AML-193 (cell line): ENCODE results near the gene CTSH.

ENCODE experiments used
- DNase-seq, 2 experiments: peaks; one replicate each; lab custom pipeline; 2025; lab: John Stamatoyannopoulos, UW

CTSH gene

GRCh38 chr15:78944669-78945407 lies at the start of gene CTSH:
Gene CTSH (minus strand): TSS chr15:78945046. CDS start chr15:78944981, 65 bp downstream.
- DNase-seq: no peak

GRCh38 chr15:78993931-78994530 lies 49.2 kb upstream of the CTSH start:
- DNase-seq: no peak

- DNase-seq: no peak
These were observed 48.5 kb upstream of the CTSH start for GRCh38 chr15:78993257-78993930.

- DNase-seq: no peak
These were observed 47.8 kb upstream of the CTSH start for GRCh38 chr15:78992416-78993256.

GRCh38 chr15:78991879-78992278 lies 47.0 kb upstream of the CTSH start:
- DNase-seq: no peak

GRCh38 chr15:78991476-78991875 lies 46.6 kb upstream of the CTSH start:
- no peak for DNase-seq

- DNase-seq: no peak
These were observed 45.4 kb upstream of the CTSH start for GRCh38 chr15:78990278-78990677.

- no peak for DNase-seq
These were observed 44.9 kb upstream of the CTSH start for GRCh38 chr15:78989701-78990240.

GRCh38 chr15:78988361-78988911 lies 43.6 kb upstream of the CTSH start:
- peak; percentile 29 to 47 for DNase-seq

GRCh38 chr15:78987556-78988360 lies 42.9 kb upstream of the CTSH start:
- DNase-seq: no peak

- no peak for DNase-seq
These were observed 41.1 kb upstream of the CTSH start for GRCh38 chr15:78985859-78986475.

GRCh38 chr15:78984041-78984440 lies 39.2 kb upstream of the CTSH start:
- no peak for DNase-seq

- DNase-seq: no peak
These were observed 38.5 kb upstream of the CTSH start for GRCh38 chr15:78983146-78983918.

GRCh38 chr15:78982736-78983135 lies 37.9 kb upstream of the CTSH start:
- DNase-seq: no peak

GRCh38 chr15:78981532-78982313 lies 36.9 kb upstream of the CTSH start:
- no peak for DNase-seq

GRCh38 chr15:78979456-78980320 lies 34.8 kb upstream of the CTSH start:
- peak; percentile 11 to 19 for DNase-seq

GRCh38 chr15:78978601-78979179 lies 33.8 kb upstream of the CTSH start:
- DNase-seq: no peak
